ENCODE results near the gene MED27. TPM values are rescaled to one million over a fixed set of nuclear protein-coding genes. Genes with fewer than 3 reads are reported as not detected.

The MED27 gene
- total and polyA plus RNA-seq, 2 donors (not counting 1 experiment from before 2014, with no cell fraction given) = 13.4 to 44.7 TPM

DNA sequence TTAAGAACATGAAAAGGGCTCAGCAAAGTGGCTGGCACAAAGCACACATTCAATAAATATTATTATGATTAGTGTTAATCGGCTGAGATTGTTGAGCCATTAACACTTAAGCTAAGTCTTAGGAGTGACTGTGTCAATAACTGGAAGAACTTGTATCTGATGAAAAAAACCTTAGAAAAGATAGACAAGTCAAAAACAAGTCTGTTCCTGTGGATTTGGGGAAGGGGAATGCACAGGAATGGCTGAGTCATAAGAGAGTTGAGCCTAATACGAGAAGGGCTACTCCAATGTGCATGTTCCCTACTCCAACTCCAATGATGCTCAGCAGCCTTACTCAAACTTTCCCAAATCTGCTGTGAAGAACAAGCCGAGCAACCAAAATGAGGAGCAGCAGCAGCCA, 53.9 kb downstream of the MED27 start:
- no peak for DNase-seq (ENCODE audit: low read depth in 2 of 2)
- Histone ChIP-seq H3K4me2 (ENCODE audit: extremely low read depth, insufficient read depth, low read length) (no peak overlapping the region), H3K79me2 (ENCODE audit: control insufficient read depth, insufficient read depth, low read length) (peaks cover 16% of the 10 kb centered on the region), H3K4me3 (replicated peaks in 1 of 4; ENCODE audit: control extremely low read depth in 1 of 4, insufficient read depth in 1 of 4, low read depth in 3 of 4, low read length in 4 of 4) (no peak overlapping the region), H3K4me1 (ENCODE audit: control insufficient read depth, extremely low read depth, insufficient read depth, low read length) (peaks cover 5% of the 10 kb centered on the region), H3K27me3 (ENCODE audit: control insufficient read depth, insufficient read depth, low read length) (no peaks in the 10 kb centered on the region), H4K20me1 (ENCODE audit: control insufficient read depth, extremely low read depth, insufficient read depth, low read length) (no peaks in the 10 kb centered on the region), H3K36me3 (ENCODE audit: control insufficient read depth, insufficient read depth, low read length) (no peaks in the 10 kb centered on the region), H3K27ac (ENCODE audit: insufficient read depth, low read length) (no peak overlapping the region), H2AFZ (ENCODE audit: low read length) (no peak overlapping the region), H3K9me3 (ENCODE audit: control insufficient read depth, insufficient read depth, low read depth, low read length) (no peaks in the 10 kb centered on the region), H3K9ac (ENCODE audit: insufficient read depth, low read length) (no peak overlapping the region)
- TF ChIP-seq EZH2 (IDR thresholded peaks at IDR 0.05; ENCODE audit: low read length, missing control alignments) = no peak
- TF ChIP-seq, protein P1, sequence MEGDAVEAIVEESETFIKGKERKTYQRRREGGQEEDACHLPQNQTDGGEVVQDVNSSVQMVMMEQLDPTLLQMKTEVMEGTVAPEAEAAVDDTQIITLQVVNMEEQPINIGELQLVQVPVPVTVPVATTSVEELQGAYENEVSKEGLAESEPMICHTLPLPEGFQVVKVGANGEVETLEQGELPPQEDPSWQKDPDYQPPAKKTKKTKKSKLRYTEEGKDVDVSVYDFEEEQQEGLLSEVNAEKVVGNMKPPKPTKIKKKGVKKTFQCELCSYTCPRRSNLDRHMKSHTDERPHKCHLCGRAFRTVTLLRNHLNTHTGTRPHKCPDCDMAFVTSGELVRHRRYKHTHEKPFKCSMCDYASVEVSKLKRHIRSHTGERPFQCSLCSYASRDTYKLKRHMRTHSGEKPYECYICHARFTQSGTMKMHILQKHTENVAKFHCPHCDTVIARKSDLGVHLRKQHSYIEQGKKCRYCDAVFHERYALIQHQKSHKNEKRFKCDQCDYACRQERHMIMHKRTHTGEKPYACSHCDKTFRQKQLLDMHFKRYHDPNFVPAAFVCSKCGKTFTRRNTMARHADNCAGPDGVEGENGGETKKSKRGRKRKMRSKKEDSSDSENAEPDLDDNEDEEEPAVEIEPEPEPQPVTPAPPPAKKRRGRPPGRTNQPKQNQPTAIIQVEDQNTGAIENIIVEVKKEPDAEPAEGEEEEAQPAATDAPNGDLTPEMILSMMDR (conservative IDR thresholded peaks at IDR 0.05 in 1 of 2, IDR thresholded peaks at IDR 0.05 in 1 of 2; ENCODE audit: low read depth in 1 of 2, low read length in 2 of 2) = no peak

DNA sequence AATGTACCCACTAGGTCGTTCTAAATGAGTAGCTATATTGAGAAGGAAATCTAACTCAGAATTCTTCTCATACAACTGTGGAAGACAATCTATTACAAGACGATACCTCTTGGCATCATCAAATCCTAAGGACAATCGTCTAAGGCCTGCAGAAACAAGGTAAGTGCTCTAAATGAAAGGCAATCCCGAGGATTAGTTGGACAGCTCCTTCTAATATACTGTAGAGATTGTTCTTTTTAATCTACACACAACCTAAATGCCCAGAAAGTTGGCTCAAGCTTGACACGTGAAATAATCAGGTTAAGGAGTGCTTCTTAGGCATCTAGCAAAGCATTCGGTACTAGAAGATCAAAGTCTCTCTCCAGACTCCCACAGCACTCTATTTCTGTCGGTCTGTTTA, 55.1 kb downstream of the MED27 start:
- Histone ChIP-seq H3K4me3 (replicated peaks in 1 of 4; ENCODE audit: control extremely low read depth in 1 of 4, insufficient read depth in 1 of 4, low read depth in 3 of 4, low read length in 4 of 4) (no peak overlapping the region), H2AFZ (ENCODE audit: low read length) (no peak overlapping the region), H3K79me2 (ENCODE audit: control insufficient read depth, insufficient read depth, low read length) (peaks cover 13% of the 10 kb centered on the region), H4K20me1 (ENCODE audit: control insufficient read depth, extremely low read depth, insufficient read depth, low read length) (no peaks in the 10 kb centered on the region), H3K27me3 (ENCODE audit: control insufficient read depth, insufficient read depth, low read length) (no peaks in the 10 kb centered on the region), H3K9me3 (ENCODE audit: control insufficient read depth, insufficient read depth, low read depth, low read length) (no peaks in the 10 kb centered on the region), H3K4me2 (ENCODE audit: extremely low read depth, insufficient read depth, low read length) (no peak overlapping the region), H3K9ac (ENCODE audit: insufficient read depth, low read length) (no peak overlapping the region), H3K4me1 (ENCODE audit: control insufficient read depth, extremely low read depth, insufficient read depth, low read length) (peaks cover 5% of the 10 kb centered on the region), H3K36me3 (ENCODE audit: control insufficient read depth, insufficient read depth, low read length) (no peaks in the 10 kb centered on the region), H3K27ac (ENCODE audit: insufficient read depth, low read length) (no peak overlapping the region)
- no peak for DNase-seq (ENCODE audit: low read depth in 2 of 2)
- TF ChIP-seq, protein P1 (conservative IDR thresholded peaks at IDR 0.05 in 1 of 2, IDR thresholded peaks at IDR 0.05 in 1 of 2; ENCODE audit: low read depth in 1 of 2, low read length in 2 of 2) = no peak
- no peak for TF ChIP-seq EZH2 (IDR thresholded peaks at IDR 0.05; ENCODE audit: low read length, missing control alignments)

DNA sequence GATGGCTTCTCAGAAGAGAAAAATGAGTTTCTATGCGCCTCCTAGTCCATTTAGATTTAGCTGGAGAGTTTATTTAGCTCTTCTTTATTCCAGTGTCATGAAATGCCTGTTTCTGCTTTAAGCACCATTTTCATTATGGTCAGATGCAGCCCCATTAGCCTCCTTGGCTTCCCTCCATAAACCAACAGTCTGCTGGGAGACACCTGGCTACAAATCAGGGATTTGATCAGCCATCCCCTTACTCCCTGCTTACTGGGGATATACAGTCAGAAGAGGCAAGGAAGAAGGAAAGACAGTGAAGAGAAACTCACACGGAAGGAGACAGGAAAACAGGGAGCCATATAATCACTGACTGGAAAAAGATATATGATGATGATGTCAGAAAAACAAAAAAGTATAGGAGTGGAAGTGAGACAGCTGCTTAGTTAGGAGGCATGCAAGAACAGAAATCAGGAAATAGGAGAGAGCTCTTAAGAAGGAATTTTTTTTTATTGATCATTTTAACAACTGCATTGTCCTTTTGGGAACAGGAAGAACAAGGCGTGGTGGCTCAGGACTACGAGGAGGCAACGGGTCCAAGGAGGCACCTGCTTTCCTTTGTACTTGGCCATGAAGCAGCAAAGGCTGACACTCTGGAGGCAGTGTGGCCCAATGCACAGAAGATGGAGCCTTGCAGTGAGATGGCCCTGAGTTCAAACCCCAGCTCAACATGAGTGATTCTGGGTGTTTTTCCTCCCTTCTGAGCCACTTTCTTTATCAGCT, 56.1 kb downstream of the MED27 start:
- Histone ChIP-seq H3K4me2 (ENCODE audit: extremely low read depth, insufficient read depth, low read length) (no peak overlapping the region), H3K9ac (ENCODE audit: insufficient read depth, low read length) (no peak overlapping the region), H3K27me3 (ENCODE audit: control insufficient read depth, insufficient read depth, low read length) (no peaks in the 10 kb centered on the region), H3K4me3 (replicated peaks in 1 of 4; ENCODE audit: control extremely low read depth in 1 of 4, insufficient read depth in 1 of 4, low read depth in 3 of 4, low read length in 4 of 4) (no peak overlapping the region), H3K79me2 (ENCODE audit: control insufficient read depth, insufficient read depth, low read length) (peaks cover 13% of the 10 kb centered on the region), H3K4me1 (ENCODE audit: control insufficient read depth, extremely low read depth, insufficient read depth, low read length) (peaks cover 5% of the 10 kb centered on the region), H4K20me1 (ENCODE audit: control insufficient read depth, extremely low read depth, insufficient read depth, low read length) (no peaks in the 10 kb centered on the region), H3K36me3 (ENCODE audit: control insufficient read depth, insufficient read depth, low read length) (no peaks in the 10 kb centered on the region), H2AFZ (ENCODE audit: low read length) (no peak overlapping the region), H3K27ac (ENCODE audit: insufficient read depth, low read length) (no peak overlapping the region), H3K9me3 (ENCODE audit: control insufficient read depth, insufficient read depth, low read depth, low read length) (no peaks in the 10 kb centered on the region)
- DNase-seq (ENCODE audit: low read depth in 2 of 2) = no peak
- TF ChIP-seq EZH2 (IDR thresholded peaks at IDR 0.05; ENCODE audit: low read length, missing control alignments) = no peak
- TF ChIP-seq, protein P1 (conservative IDR thresholded peaks at IDR 0.05 in 1 of 2, IDR thresholded peaks at IDR 0.05 in 1 of 2; ENCODE audit: low read depth in 1 of 2, low read length in 2 of 2) = no peak
